Type B pancreatic cell (in vitro differentiated cells): ENCODE results near the gene SPATA7. TPM values are rescaled to one million over a fixed set of nuclear protein-coding genes. Genes with fewer than 3 reads are reported as not detected.
A peak's percentile ranks its signal among the peaks of the same experiment; 100 is the strongest.

ENCODE experiments used
- DNase-seq: peaks from one replicate; pipeline ENCODE4 v3.0.0; 2021; ENCODE audit warnings: mixed read lengths; ENCODE audit not compliant: unreplicated experiment; ENCODE audit errors: extremely low spot score
- H3K27ac Mint-ChIP-seq: 2 replicates; pipeline ENCODE4 v1.8.0; 2021; ENCODE audit warnings: mild to moderate bottlenecking, mixed read lengths
- H3K27me3 Mint-ChIP-seq: 2 replicates; pipeline ENCODE4 v1.8.0; 2021; ENCODE audit warnings: mixed read lengths
- H3K36me3 Mint-ChIP-seq: 2 replicates; pipeline ENCODE4 v1.8.0; 2021; ENCODE audit warnings: mixed read lengths
- H3K4me1 Mint-ChIP-seq: one replicate; pipeline ENCODE4 v1.8.0; 2021; ENCODE audit warnings: mixed read lengths; ENCODE audit not compliant: unreplicated experiment
- H3K4me3 Mint-ChIP-seq: 2 replicates; pipeline ENCODE4 v1.8.0; 2021; ENCODE audit warnings: mild to moderate bottlenecking, mixed read lengths
- H3K9me3 Mint-ChIP-seq: 2 replicates; pipeline ENCODE4 v1.8.0; 2021; ENCODE audit warnings: mixed read lengths
- long read RNA-seq: library from polyadenylated mRNA; unstranded; transcript quantifications from one replicate; pipeline ENCODE4 v2.0.0, GENCODE V29; 2020
- total RNA-seq: library from RNA; stranded (reverse); gene quantifications from 2 replicates; pipeline ENCODE4 v1.2.1, GENCODE V29; 2021; ENCODE audit warnings: low replicate concordance
- TF ChIP-seq, protein P1 (sequence below): fragments of 200-600 bp; sonication (generic); conservative IDR thresholded peaks from 2 replicates; pipeline ENCODE4 v1.5.0; 2021; ENCODE audit warnings: antibody characterized with exemption, mild to moderate bottlenecking

SPATA7 gene, protein sequence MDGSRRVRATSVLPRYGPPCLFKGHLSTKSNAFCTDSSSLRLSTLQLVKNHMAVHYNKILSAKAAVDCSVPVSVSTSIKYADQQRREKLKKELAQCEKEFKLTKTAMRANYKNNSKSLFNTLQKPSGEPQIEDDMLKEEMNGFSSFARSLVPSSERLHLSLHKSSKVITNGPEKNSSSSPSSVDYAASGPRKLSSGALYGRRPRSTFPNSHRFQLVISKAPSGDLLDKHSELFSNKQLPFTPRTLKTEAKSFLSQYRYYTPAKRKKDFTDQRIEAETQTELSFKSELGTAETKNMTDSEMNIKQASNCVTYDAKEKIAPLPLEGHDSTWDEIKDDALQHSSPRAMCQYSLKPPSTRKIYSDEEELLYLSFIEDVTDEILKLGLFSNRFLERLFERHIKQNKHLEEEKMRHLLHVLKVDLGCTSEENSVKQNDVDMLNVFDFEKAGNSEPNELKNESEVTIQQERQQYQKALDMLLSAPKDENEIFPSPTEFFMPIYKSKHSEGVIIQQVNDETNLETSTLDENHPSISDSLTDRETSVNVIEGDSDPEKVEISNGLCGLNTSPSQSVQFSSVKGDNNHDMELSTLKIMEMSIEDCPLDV
- total RNA-seq = 13.5 and 16.2 TPM in 2 replicates
- long read RNA-seq, transcript SPATA7-203 (12 exons, 2,123 nt) = major isoform, 36 of 81 reads
- long read RNA-seq, transcript SPATA7-202 (11 exons, 1,891 nt) = minor isoform, 16 of 81 reads
- long read RNA-seq, partial matches to known transcripts = 5 of 81 reads
- long read RNA-seq, other reads (novel, unspliced or antisense) = 24 of 81 reads

DNA sequence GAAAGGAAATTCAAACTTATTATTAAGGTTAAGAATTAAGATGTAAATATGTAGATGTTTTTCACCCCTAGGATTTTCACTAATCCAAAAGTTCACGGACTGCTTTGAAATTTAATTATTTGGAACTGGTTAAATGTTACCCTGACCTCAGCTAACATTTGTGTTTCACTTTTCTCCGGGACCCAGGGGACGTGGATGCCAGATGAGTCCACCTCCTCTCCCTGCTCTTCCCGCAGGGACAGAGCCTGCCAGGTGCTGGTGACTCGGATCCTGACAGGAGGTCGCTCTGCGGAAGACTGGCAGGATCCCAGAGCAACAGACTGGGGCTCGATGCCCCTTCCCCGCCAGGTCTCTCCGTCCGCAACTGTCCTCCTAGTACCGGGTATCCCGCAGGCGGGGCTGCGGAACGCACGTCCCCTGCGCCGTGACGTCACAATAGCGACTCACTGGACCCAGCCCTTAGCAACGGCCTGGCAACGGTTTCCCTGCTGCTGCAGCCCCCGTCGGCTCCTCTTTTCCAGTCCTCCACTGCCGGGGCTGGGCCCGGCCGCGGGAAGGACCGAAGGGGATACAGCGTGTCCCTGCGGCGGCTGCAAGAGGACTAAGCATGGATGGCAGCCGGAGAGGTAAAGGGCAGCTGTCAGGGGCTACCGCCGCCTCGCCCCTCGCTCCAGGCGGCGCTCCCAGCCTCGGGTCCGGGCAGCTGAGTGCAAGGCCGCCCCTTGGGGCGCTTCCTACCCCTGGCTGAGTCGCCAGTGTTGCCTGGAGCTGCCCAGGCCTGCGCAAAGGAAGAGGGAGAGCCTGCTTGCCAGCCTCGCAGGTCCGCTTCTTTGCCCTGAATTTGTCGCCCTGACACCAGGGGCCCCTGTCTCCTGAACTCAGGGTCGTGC lies at the start of gene SPATA7:
TSS of gene SPATA7 (plus strand) at position 446 of the 890 bp plus-strand sequence. CDS start at position 608, 162 bp downstream.
- H3K9me3 Mint-ChIP-seq = no peaks in the 10 kb centered on the region

DNA sequence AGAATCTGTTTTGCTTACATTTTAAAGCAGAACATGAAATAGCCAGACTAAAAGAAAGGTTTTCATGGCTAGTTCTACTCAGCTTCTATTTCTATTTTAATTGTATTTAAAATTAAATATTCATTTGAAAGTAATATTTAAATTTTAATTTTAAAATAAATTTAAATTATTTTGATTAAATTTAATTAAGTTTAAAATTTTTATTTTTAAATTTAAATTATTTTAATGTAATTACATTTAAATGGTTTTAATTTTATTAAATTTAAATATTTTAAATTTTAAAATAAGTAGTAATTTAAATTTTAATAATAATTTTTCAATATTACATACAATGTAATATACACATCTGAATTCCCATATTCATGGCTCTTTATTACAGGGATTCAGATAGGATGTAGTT lies 45.1 kb upstream of the SPATA7 start:
- Mint-ChIP-seq H3K4me3 (no peak overlapping the region), H3K27ac (no peak overlapping the region), H3K4me1 (no peaks in the 10 kb centered on the region), H3K9me3 (no peaks in the 10 kb centered on the region), H3K36me3 (no peaks in the 10 kb centered on the region), H3K27me3 (peaks cover 14% of the 10 kb centered on the region)
- TF ChIP-seq, protein P1, sequence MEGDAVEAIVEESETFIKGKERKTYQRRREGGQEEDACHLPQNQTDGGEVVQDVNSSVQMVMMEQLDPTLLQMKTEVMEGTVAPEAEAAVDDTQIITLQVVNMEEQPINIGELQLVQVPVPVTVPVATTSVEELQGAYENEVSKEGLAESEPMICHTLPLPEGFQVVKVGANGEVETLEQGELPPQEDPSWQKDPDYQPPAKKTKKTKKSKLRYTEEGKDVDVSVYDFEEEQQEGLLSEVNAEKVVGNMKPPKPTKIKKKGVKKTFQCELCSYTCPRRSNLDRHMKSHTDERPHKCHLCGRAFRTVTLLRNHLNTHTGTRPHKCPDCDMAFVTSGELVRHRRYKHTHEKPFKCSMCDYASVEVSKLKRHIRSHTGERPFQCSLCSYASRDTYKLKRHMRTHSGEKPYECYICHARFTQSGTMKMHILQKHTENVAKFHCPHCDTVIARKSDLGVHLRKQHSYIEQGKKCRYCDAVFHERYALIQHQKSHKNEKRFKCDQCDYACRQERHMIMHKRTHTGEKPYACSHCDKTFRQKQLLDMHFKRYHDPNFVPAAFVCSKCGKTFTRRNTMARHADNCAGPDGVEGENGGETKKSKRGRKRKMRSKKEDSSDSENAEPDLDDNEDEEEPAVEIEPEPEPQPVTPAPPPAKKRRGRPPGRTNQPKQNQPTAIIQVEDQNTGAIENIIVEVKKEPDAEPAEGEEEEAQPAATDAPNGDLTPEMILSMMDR = no peak
- no peak for DNase-seq

More for the DNA sequence above, at the start of gene SPATA7:
- peaks cover 4% of the 10 kb centered on the region for H3K4me1 Mint-ChIP-seq
- peak within 1 kb of the TSS; percentile 97 for H3K4me3 Mint-ChIP-seq
- H3K36me3 Mint-ChIP-seq = no peaks in the 10 kb centered on the region
- peak; percentile 92 for DNase-seq
- H3K27me3 Mint-ChIP-seq = peaks cover 26% of the 10 kb centered on the region
- H3K27ac Mint-ChIP-seq = peak within 1 kb of the TSS; percentile 94
- TF ChIP-seq, protein P1 = no peak

DNA sequence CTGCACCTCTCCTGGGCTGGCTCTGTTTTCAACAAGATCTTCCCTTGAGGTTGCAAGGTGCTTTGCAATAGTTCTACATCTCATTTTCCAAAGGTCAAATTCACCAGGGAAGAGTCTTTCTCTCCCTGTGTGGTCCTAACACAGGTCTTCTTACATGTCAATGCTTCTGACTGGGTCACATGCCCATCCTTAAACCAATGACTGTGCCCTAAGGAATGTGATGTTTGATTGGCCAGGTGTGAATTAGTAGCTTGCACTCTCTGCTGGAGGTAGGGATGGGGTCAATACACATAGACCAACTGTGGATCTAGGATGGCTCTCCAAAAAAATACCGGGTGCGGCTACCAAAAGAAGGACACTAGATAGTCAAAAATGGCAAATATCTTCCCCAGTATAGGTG lies 42.5 kb upstream of the SPATA7 start:
- Mint-ChIP-seq H3K36me3 (no peaks in the 10 kb centered on the region), H3K9me3 (no peaks in the 10 kb centered on the region), H3K4me3 (no peak overlapping the region), H3K27ac (no peak overlapping the region), H3K4me1 (no peaks in the 10 kb centered on the region), H3K27me3 (peaks cover 11% of the 10 kb centered on the region)
- DNase-seq = no peak
- TF ChIP-seq, protein P1 = no peak

DNA sequence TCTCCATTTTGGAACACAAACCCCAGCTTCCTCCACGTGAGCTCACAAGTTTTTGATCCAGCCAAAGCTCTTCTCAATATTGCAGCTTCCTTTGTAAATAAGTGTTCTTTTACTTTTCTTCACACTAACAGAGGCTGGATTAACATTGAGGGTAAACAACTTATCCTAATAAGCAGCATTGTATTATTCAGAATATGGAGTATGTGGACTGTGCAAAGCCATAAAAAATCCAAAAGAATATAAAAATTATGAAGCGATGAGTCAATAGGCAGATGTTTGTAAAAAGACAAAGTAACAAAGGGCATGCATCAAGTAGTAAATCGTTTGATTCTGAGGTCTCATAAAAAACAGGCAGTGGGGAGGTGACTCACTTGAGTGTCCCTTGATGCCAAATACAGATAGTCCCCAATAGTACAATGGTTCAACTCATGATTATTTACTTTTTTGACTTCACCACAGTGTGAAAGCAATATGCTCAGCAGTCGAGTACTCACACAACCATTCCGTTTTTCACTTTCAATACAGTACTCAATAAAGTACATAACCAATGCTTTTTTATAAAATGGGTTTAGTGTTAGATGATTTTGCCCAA lies 39.3 kb upstream of the SPATA7 start:
- H3K36me3 Mint-ChIP-seq = no peaks in the 10 kb centered on the region
- TF ChIP-seq, protein P1 = no peak
- no peak for DNase-seq
- no peaks in the 10 kb centered on the region for H3K4me1 Mint-ChIP-seq
- H3K27me3 Mint-ChIP-seq = peaks cover 10% of the 10 kb centered on the region
- no peak overlapping the region for H3K4me3 Mint-ChIP-seq
- no peak overlapping the region for H3K27ac Mint-ChIP-seq
- H3K9me3 Mint-ChIP-seq = no peaks in the 10 kb centered on the region

DNA sequence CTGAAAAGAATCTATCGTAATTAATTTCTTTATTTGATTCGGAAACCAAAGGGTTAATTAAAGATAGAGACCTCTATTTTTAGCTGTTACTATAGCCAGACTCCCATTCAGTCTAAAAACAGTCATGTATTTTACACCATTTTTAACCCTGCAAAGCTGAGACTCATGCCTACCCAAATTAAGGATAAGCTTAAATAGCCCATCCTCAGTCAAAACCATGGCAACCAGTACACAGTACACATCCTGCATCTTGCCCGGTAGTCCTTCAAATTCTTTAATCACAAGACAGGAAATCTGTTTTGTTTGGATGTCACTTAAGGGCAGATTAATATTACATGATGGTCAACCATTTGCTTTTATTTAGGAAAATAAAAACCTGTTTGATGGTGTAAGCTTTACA lies 36.9 kb upstream of the SPATA7 start:
- H3K36me3 Mint-ChIP-seq = no peaks in the 10 kb centered on the region
- no peaks in the 10 kb centered on the region for H3K9me3 Mint-ChIP-seq
- H3K27me3 Mint-ChIP-seq = peaks cover 5% of the 10 kb centered on the region
- TF ChIP-seq, protein P1 = no peak
- no peak overlapping the region for H3K4me3 Mint-ChIP-seq
- no peak overlapping the region for H3K27ac Mint-ChIP-seq
- H3K4me1 Mint-ChIP-seq = peaks cover 12% of the 10 kb centered on the region
- no peak for DNase-seq
